ENCODE measurements around the gene SYCE1L. TPM values are rescaled to one million over a fixed set of nuclear protein-coding genes. Genes with fewer than 3 reads are reported as not detected.

SYCE1L gene
- total and polyA plus RNA-seq, 2 donors (not counting 1 experiment from before 2014, with no cell fraction given) = 0.46 to 12.0 TPM

GRCh38 chr16:77194295-77195231 lies 4.6 kb upstream of the SYCE1L start:
- ChIA-PET CTCF (no interaction called here), POLR2A (no interaction called here)
- Histone ChIP-seq H3K27me3 (replicated peaks in 1 of 4; ENCODE audit: control extremely low read depth in 1 of 4, control insufficient read depth in 3 of 4, insufficient read depth in 4 of 4, low read length in 3 of 4) (no peaks in the 10 kb centered on the region), H3K4me1 (ENCODE audit: control insufficient read depth in 2 of 2, insufficient read depth in 2 of 2, low read length in 2 of 2) (peaks cover 17 to 23% of the 10 kb centered on the region in 2 donors), H3K79me2 (ENCODE audit: control insufficient read depth, insufficient read depth, low read length) (peaks cover 36% of the 10 kb centered on the region), H4K20me1 (ENCODE audit: control insufficient read depth, insufficient read depth, low read length, poor library complexity, severe bottlenecking) (peaks cover 35% of the 10 kb centered on the region), H3K4me2 (replicated peaks; ENCODE audit: low read depth, low read length, poor library complexity, severe bottlenecking) (no peak overlapping the region), H3K36me3 (replicated peaks in 1 of 2; ENCODE audit: control extremely low read depth in 1 of 2, control insufficient read depth in 1 of 2, extremely low read depth in 1 of 2, insufficient read depth in 2 of 2, low read length in 1 of 2) (peaks cover 2 to 61% of the 10 kb centered on the region in 2 experiments), H3K27ac (ENCODE audit: low read length in 2 of 2) (no peak overlapping the region), H3K9ac (ENCODE audit: low read length) (no peak overlapping the region), H2AFZ (ENCODE audit: insufficient read depth, low read depth, low read length, poor library complexity, severe bottlenecking) (no peak overlapping the region), H3K9me3 (ENCODE audit: control extremely low read depth in 1 of 3, control insufficient read depth in 2 of 3, insufficient read depth in 1 of 3, low read length in 2 of 3) (no peaks in the 10 kb centered on the region), H3K4me3 (ENCODE audit: control extremely low read depth in 1 of 5, extremely low read depth in 1 of 5, insufficient read depth in 1 of 5, low read depth in 2 of 5, low read length in 4 of 5) (no peak overlapping the region)
- DNase-seq = no peak
- TF ChIP-seq EZH2 (IDR thresholded peaks at IDR 0.05; ENCODE audit: borderline replicate concordance, insufficient read depth, low read depth, low read length, poor library complexity, severe bottlenecking) (no peak), CTCF (IDR thresholded peaks at IDR 0.05) (no peak)
- no peak overlapping the region for H3K4me3 Mint-ChIP-seq
- no peak overlapping the region for H3K27ac Mint-ChIP-seq
- no peaks in the 10 kb centered on the region for H3K27me3 Mint-ChIP-seq
- WGBS (ENCODE audit: insufficient coverage) = 97% methylated on average over 47 of the region's 48 CpGs
- H3K9me3 Mint-ChIP-seq (ENCODE audit: insufficient read depth) = no peaks in the 10 kb centered on the region
- no peak for ATAC-seq (ENCODE audit: low read depth)
- H3K4me1 Mint-ChIP-seq = peaks cover 34% of the 10 kb centered on the region
- intact Hi-C loops (cut with micrococcal nuclease) = no loop called here

- no peak overlapping the region for H3K4me2 ChIP-seq (replicated peaks; ENCODE audit: low read depth, low read length, poor library complexity, severe bottlenecking)
- peaks cover 32% of the 10 kb centered on the region for H3K4me1 Mint-ChIP-seq
- ATAC-seq (ENCODE audit: low read depth) = no peak
- no peak for DNase-seq
- no peaks in the 10 kb centered on the region for H3K9me3 Mint-ChIP-seq (ENCODE audit: insufficient read depth)
- H3K4me3 Mint-ChIP-seq = no peak overlapping the region
- H3K27ac Mint-ChIP-seq = no peak overlapping the region
- peaks cover 2 to 64% of the 10 kb centered on the region in 2 experiments for H3K36me3 ChIP-seq (replicated peaks in 1 of 2; ENCODE audit: control extremely low read depth in 1 of 2, control insufficient read depth in 1 of 2, extremely low read depth in 1 of 2, insufficient read depth in 2 of 2, low read length in 1 of 2)
- no peak overlapping the region for H3K9ac ChIP-seq (ENCODE audit: low read length)
- H4K20me1 ChIP-seq (ENCODE audit: control insufficient read depth, insufficient read depth, low read length, poor library complexity, severe bottlenecking) = peaks cover 35% of the 10 kb centered on the region
- no peak overlapping the region for H2AFZ ChIP-seq (ENCODE audit: insufficient read depth, low read depth, low read length, poor library complexity, severe bottlenecking)
- ChIA-PET CTCF (no interaction called here), POLR2A (no interaction called here)
- H3K79me2 ChIP-seq (ENCODE audit: control insufficient read depth, insufficient read depth, low read length) = peaks cover 31% of the 10 kb centered on the region
- no peak for TF ChIP-seq CTCF (IDR thresholded peaks at IDR 0.05)
- TF ChIP-seq EZH2 (IDR thresholded peaks at IDR 0.05; ENCODE audit: borderline replicate concordance, insufficient read depth, low read depth, low read length, poor library complexity, severe bottlenecking) = no peak
- WGBS (ENCODE audit: insufficient coverage) = no CpG with 5 or more reads among the region's 8 CpGs
- H3K9me3 ChIP-seq (ENCODE audit: control extremely low read depth in 1 of 3, control insufficient read depth in 2 of 3, insufficient read depth in 1 of 3, low read length in 2 of 3) = no peaks in the 10 kb centered on the region
- intact Hi-C loops (cut with micrococcal nuclease) = no loop called here
- H3K27ac ChIP-seq (ENCODE audit: low read length in 2 of 2) = no peak overlapping the region
- H3K4me1 ChIP-seq (ENCODE audit: control insufficient read depth in 2 of 2, insufficient read depth in 2 of 2, low read length in 2 of 2) = peaks cover 17 to 23% of the 10 kb centered on the region in 2 donors
- no peaks in the 10 kb centered on the region for H3K27me3 Mint-ChIP-seq
- H3K4me3 ChIP-seq (ENCODE audit: control extremely low read depth in 1 of 5, extremely low read depth in 1 of 5, insufficient read depth in 1 of 5, low read depth in 2 of 5, low read length in 4 of 5) = no peak overlapping the region
- no peaks in the 10 kb centered on the region for H3K27me3 ChIP-seq (replicated peaks in 1 of 4; ENCODE audit: control extremely low read depth in 1 of 4, control insufficient read depth in 3 of 4, insufficient read depth in 4 of 4, low read length in 3 of 4)
Observed at GRCh38 chr16:77195411-77195810, 3.8 kb upstream of the SYCE1L start.
